GM13977 (cell line): Measurements from ENCODE around the gene RASIP1.

Experiments
- DNase-seq: peaks from one replicate; pipeline ENCODE4 v3.0.0; 2012; ENCODE audit warnings: low spot score
- CTCF ChIP-seq: IDR thresholded peaks from 2 replicates; pipeline ENCODE4 v1.5.1; 2012; ENCODE audit warnings: mild to moderate bottlenecking, control low read depth; ENCODE audit not compliant: insufficient read depth; ENCODE audit errors: extremely low read depth, missing control alignments
- in situ Hi-C: fragments of 300-500 bp; cut with MboI; formaldehyde crosslinking; loops from one replicate; pipeline ENCODE4 v1.12.0; 2022; ENCODE audit warnings: low sequenced_read_pairs, low pct_unique_long_range_greater_than_20kb, mixed read lengths, inconsistent platforms; ENCODE audit not compliant: unreplicated experiment

Gene RASIP1

GRCh38 chr19:48760504-48761205, 20.2 kb upstream of the RASIP1 start:
- no peak for TF ChIP-seq CTCF

DNA sequence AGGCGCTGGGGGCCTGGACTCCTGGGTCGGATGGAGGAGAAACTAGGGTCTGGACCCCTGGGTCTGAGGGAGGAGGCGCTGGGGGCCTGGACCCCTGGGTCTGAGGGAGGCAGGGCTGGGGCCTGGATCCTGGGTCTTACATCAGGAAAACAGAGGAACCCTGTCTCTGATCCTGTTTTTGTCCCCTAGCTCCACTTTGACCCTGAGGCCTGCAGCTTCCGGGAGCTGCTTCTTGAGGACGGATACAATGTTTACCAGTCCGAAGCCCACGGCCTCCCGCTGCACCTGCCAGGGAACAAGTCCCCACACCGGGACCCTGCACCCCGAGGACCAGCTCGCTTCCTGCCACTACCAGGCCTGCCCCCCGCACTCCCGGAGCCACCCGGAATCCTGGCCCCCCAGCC, 17.3 kb upstream of the RASIP1 start:
- TF ChIP-seq CTCF = no peak
- in situ Hi-C loops = no loop called here

More at GRCh38 chr19:48760504-48761205, 20.2 kb upstream of the RASIP1 start:
- in situ Hi-C loops = no loop called here
- no peak for DNase-seq

DNA sequence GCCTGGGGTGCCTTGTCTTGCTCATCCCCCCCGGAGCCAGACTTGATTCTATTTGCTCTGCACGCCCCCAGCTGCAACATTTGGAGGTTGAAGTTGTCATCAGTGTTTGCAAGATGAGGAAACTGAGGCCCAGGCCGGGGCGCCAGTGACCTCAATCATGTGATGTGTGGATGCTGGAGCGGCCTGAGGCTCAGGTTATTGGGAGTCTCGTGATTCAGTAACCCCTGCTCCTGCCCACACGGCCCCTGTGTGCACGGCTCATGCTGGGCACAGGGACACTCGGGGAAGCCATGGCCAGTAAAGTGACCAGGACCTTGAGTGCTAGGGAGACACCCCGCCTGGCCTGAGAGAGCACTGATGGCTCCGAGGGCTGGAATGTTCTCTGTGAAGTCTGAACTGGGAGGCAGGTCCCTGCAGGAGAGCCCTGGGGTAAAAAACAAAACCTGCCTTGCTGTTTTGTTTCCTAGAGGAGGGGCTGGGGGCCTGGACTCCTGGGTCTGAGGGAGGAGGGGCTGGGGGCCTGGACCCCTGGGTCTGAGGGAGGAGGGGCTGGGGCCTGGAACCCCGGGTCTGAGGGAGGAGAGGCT, 16.8 kb upstream of the RASIP1 start:
- no peak for TF ChIP-seq CTCF
- in situ Hi-C loops = no loop called here
- DNase-seq = no peak

More for the DNA sequence above, 17.3 kb upstream of the RASIP1 start:
- DNase-seq = no peak

- in situ Hi-C loops = no loop called here
- no peak for DNase-seq
- TF ChIP-seq CTCF = no peak
These were observed 16.3 kb upstream of the RASIP1 start for GRCh38 chr19:48756686-48757085.

DNA sequence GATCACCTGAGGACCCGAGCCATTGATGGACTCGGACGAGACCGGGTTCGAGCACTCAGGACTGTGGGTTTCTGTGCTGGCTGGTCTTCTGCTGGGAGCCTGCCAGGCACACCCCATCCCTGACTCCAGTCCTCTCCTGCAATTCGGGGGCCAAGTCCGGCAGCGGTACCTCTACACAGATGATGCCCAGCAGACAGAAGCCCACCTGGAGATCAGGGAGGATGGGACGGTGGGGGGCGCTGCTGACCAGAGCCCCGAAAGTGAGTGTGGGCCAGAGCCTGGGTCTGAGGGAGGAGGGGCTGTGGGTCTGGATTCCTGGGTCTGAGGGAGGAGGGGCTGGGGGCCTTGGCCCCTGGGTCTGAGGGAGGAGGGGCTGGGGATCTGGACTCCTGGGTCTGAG, 15.8 kb upstream of the RASIP1 start:
- in situ Hi-C loops = no loop called here
- no peak for TF ChIP-seq CTCF
- no peak for DNase-seq

DNA sequence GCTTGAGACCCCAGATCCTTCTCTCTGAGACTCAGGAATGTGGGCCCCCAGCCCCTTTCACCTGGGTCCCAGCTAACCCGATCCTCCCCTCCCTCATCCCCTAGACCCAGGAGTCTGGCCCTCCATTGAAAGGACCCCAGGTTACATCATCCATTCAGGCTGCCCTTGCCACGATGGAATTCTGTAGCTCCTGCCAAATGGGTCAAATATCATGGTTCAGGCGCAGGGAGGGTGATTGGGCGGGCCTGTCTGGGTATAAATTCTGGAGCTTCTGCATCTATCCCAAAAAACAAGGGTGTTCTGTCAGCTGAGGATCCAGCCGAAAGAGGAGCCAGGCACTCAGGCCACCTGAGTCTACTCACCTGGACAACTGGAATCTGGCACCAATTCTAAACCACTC, 15.4 kb upstream of the RASIP1 start:
- DNase-seq = no peak
- TF ChIP-seq CTCF = no peak
- in situ Hi-C loops = no loop called here
